Activated CD4-positive, alpha-beta memory T cell treated with anti-CD3 and anti-CD28 coated beads for 36 hours (primary cell): ENCODE measurements around the gene UBN1. TPM values are rescaled to one million over a fixed set of nuclear protein-coding genes. Genes with fewer than 3 reads are reported as not detected.
"Not testable (repeated sequence)": the region's sequence is repeated elsewhere in the genome, so short reads cannot be mapped to it uniquely, and the experiment has no call there.

Source experiments
- CTCF ChIA-PET: fragments of 350-600 bp; sonication (Branson Sonifier 250); formaldehyde crosslinking; loops from one replicate; lab custom pipeline; 2021; ENCODE audit warnings: antibody characterized with exemption, inconsistent platforms; lab: Charles Lee
- POLR2A ChIA-PET: fragments of 350-600 bp; sonication (Branson Sonifier 250); formaldehyde crosslinking; loops from one replicate; lab custom pipeline; 2021; ENCODE audit warnings: antibody characterized with exemption; lab: Charles Lee
- DNase-seq: peaks from one replicate; pipeline ENCODE4 v3.0.0-alpha.2; 2020
- H3K27ac Mint-ChIP-seq: one replicate; pipeline ENCODE4 v1.8.0; 2021; ENCODE audit warnings: mixed read lengths
- H3K27me3 Mint-ChIP-seq: one replicate; pipeline ENCODE4 v1.8.0; 2021; ENCODE audit warnings: mixed read lengths
- H3K36me3 Mint-ChIP-seq: one replicate; pipeline ENCODE4 v1.8.0; 2021; ENCODE audit warnings: mixed read lengths
- H3K4me1 Mint-ChIP-seq: one replicate; pipeline ENCODE4 v1.8.0; 2021; ENCODE audit warnings: low read depth, mixed read lengths
- H3K4me3 Mint-ChIP-seq: one replicate; pipeline ENCODE4 v1.8.0; 2021; ENCODE audit warnings: mild to moderate bottlenecking, mixed read lengths
- H3K9me3 Mint-ChIP-seq: one replicate; pipeline ENCODE4 v1.8.0; 2021; ENCODE audit warnings: mixed read lengths
- intact Hi-C: fragments of 100-400 bp; cut with micrococcal nuclease; formaldehyde crosslinking; loops from one replicate; pipeline ENCODE4 v1.15.1; 2023
- total RNA-seq, 2 experiments: library from RNA; stranded (reverse); gene quantifications; one replicate each; pipeline ENCODE4 v1.2.3, GENCODE V29; 2021

Gene UBN1
- total RNA-seq, 2 experiments from 2014 or later, result 24.4 TPM

GRCh38 chr16:4922721-4923342, 75.6 kb downstream of the UBN1 start:
- Mint-ChIP-seq H3K36me3 (peaks cover 4% of the 10 kb centered on the region), H3K27me3 (peaks cover 2% of the 10 kb centered on the region), H3K9me3 (peaks cover 20% of the 10 kb centered on the region), H3K4me1 (no peaks in the 10 kb centered on the region), H3K27ac (no peak overlapping the region), H3K4me3 (no peak overlapping the region)
- ChIA-PET CTCF (no interaction called here), POLR2A (no interaction called here)
- intact Hi-C loops, result no loop called here
- no peak for DNase-seq

- intact Hi-C loops, result no loop called here
- ChIA-PET POLR2A (no interaction called here), CTCF (no interaction called here)
- Mint-ChIP-seq H3K4me3 (no peak overlapping the region), H3K27ac (no peak overlapping the region), H3K27me3 (peaks cover 2% of the 10 kb centered on the region), H3K36me3 (peaks cover 4% of the 10 kb centered on the region), H3K4me1 (no peaks in the 10 kb centered on the region), H3K9me3 (peaks cover 20% of the 10 kb centered on the region)
- no peak for DNase-seq
These were observed 76.6 kb downstream of the UBN1 start for GRCh38 chr16:4923853-4924252.

- intact Hi-C loops, result no loop called here
- CTCF ChIA-PET, result no interaction called here
- POLR2A ChIA-PET, result no interaction called here
- no peak for DNase-seq
- H3K4me3 Mint-ChIP-seq, result no peak overlapping the region
- H3K9me3 Mint-ChIP-seq, result peaks cover 20% of the 10 kb centered on the region
- no peaks in the 10 kb centered on the region for H3K4me1 Mint-ChIP-seq
- H3K27ac Mint-ChIP-seq, result no peak overlapping the region
- H3K27me3 Mint-ChIP-seq, result peaks cover 2% of the 10 kb centered on the region
- peaks cover 4% of the 10 kb centered on the region for H3K36me3 Mint-ChIP-seq
These were observed 77.5 kb downstream of the UBN1 start for GRCh38 chr16:4924593-4925292.

- intact Hi-C loops, result no loop called here
- H3K9me3 Mint-ChIP-seq, result peaks cover 20% of the 10 kb centered on the region
- H3K4me3 Mint-ChIP-seq, result no peak overlapping the region
- peaks cover 2% of the 10 kb centered on the region for H3K27me3 Mint-ChIP-seq
- ChIA-PET CTCF (no interaction called here), POLR2A (no interaction called here)
- DNase-seq, result no peak
- H3K4me1 Mint-ChIP-seq, result no peaks in the 10 kb centered on the region
- H3K27ac Mint-ChIP-seq, result no peak overlapping the region
- peaks cover 4% of the 10 kb centered on the region for H3K36me3 Mint-ChIP-seq
These were observed 78.0 kb downstream of the UBN1 start for GRCh38 chr16:4925293-4925607.

- Mint-ChIP-seq H3K4me1 (no peaks in the 10 kb centered on the region), H3K4me3 (no peak overlapping the region), H3K27ac (no peak overlapping the region), H3K9me3 (peaks cover 20% of the 10 kb centered on the region), H3K36me3 (peaks cover 4% of the 10 kb centered on the region), H3K27me3 (peaks cover 2% of the 10 kb centered on the region)
- DNase-seq, result no peak
- intact Hi-C loops, result no loop called here
- CTCF ChIA-PET, result no interaction called here
- POLR2A ChIA-PET, result no interaction called here
These were observed 78.5 kb downstream of the UBN1 start for GRCh38 chr16:4925791-4926190.

GRCh38 chr16:4926928-4927327, 79.6 kb downstream of the UBN1 start:
- intact Hi-C loops, result no loop called here
- ChIA-PET CTCF (no interaction called here), POLR2A (no interaction called here)
- Mint-ChIP-seq H3K9me3 (peaks cover 20% of the 10 kb centered on the region), H3K4me3 (no peak overlapping the region), H3K4me1 (no peaks in the 10 kb centered on the region), H3K27me3 (peaks cover 2% of the 10 kb centered on the region), H3K27ac (no peak overlapping the region), H3K36me3 (peaks cover 4% of the 10 kb centered on the region)
- no peak for DNase-seq

GRCh38 chr16:4927661-4928060, 80.4 kb downstream of the UBN1 start:
- no peak overlapping the region for H3K4me3 Mint-ChIP-seq
- intact Hi-C loops, result no loop called here

GRCh38 chr16:4928227-4928626, 80.9 kb downstream of the UBN1 start:
- ChIA-PET POLR2A (no interaction called here), CTCF (interaction anchor here (0.6 kb wide), 1 partner anchor 17 kb away, joined by 3 read pairs; no protein-coding TSS in a partner anchor)
- H3K27ac Mint-ChIP-seq, result no peak overlapping the region
- peaks cover 20% of the 10 kb centered on the region for H3K9me3 Mint-ChIP-seq
- intact Hi-C loops, result no loop called here
- peaks cover 2% of the 10 kb centered on the region for H3K27me3 Mint-ChIP-seq
- peaks cover 4% of the 10 kb centered on the region for H3K36me3 Mint-ChIP-seq
- H3K4me1 Mint-ChIP-seq, result no peaks in the 10 kb centered on the region
- H3K4me3 Mint-ChIP-seq, result no peak overlapping the region
- no peak for DNase-seq

More at GRCh38 chr16:4927661-4928060, 80.4 kb downstream of the UBN1 start:
- Mint-ChIP-seq H3K4me1 (no peaks in the 10 kb centered on the region), H3K27ac (no peak overlapping the region), H3K9me3 (peaks cover 20% of the 10 kb centered on the region), H3K36me3 (peaks cover 4% of the 10 kb centered on the region), H3K27me3 (peaks cover 2% of the 10 kb centered on the region)
- no peak for DNase-seq
- ChIA-PET CTCF (interaction anchor here (0.5 to 0.6 kb wide), 2 partner anchors 16 to 1924 kb away, joined by 3 read pairs; no protein-coding TSS in a partner anchor), POLR2A (no interaction called here)

- DNase-seq, H3K4me1 Mint-ChIP-seq, CTCF ChIA-PET, H3K27ac Mint-ChIP-seq, H3K4me3 Mint-ChIP-seq, POLR2A ChIA-PET, H3K36me3 Mint-ChIP-seq, H3K27me3 Mint-ChIP-seq, intact Hi-C loops: not testable (repeated sequence)
- H3K9me3 Mint-ChIP-seq, result peaks cover 20% of the 10 kb centered on the region
These were observed 82.3 kb downstream of the UBN1 start for GRCh38 chr16:4929619-4930018.

GRCh38 chr16:4931381-4931780, 84.1 kb downstream of the UBN1 start:
- DNase-seq, result no peak
- Mint-ChIP-seq H3K27ac (no peak overlapping the region), H3K4me3 (no peak overlapping the region), H3K27me3 (peaks cover 12% of the 10 kb centered on the region), H3K4me1 (peaks cover under 1% of the 10 kb centered on the region), H3K36me3 (peaks cover 4% of the 10 kb centered on the region), H3K9me3 (peaks cover 11% of the 10 kb centered on the region)
- intact Hi-C loops, result no loop called here
- ChIA-PET POLR2A (no interaction called here), CTCF (no interaction called here)

Other genes starting within 250 kb of the UBN1 start
- gene UBALD1, start 232.6 kb upstream of the UBN1 start, total RNA-seq, result 10 to 100 TPM; 13.4 to 13.5 TPM
- 10 to 100 TPM; 72.7 to 73.2 TPM for gene MGRN1, start 222.7 kb upstream of the UBN1 start, total RNA-seq
- 10 to 100 TPM; 22.2 to 23.6 TPM for gene NUDT16L1, start 153.9 kb upstream of the UBN1 start, total RNA-seq
- 10 to 100 TPM; 11.7 to 13.3 TPM for gene ANKS3, start 113.2 kb upstream of the UBN1 start, total RNA-seq
- gene DNAAF8, start 112.9 kb upstream of the UBN1 start, total RNA-seq, result under 1 TPM in 1 of 2 experiments, not detected in 1; 0.31 TPM
- gene ZNF500, start 80.3 kb upstream of the UBN1 start, total RNA-seq, result 10 to 100 TPM; 11.3 to 11.4 TPM
- gene SEPTIN12, start 59.1 kb upstream of the UBN1 start, total RNA-seq, result not detected
- gene SMIM22, start 52.1 kb upstream of the UBN1 start, total RNA-seq, result not detected
- gene ROGDI, start 44.8 kb upstream of the UBN1 start, total RNA-seq, result 1 to 10 TPM; 6.2 to 6.3 TPM
- 10 to 100 TPM; 71.6 to 73.3 TPM for gene GLYR1, start 193 bp upstream of the UBN1 start, total RNA-seq
- under 1 TPM in 1 of 2 experiments, not detected in 1; 0.05 TPM for gene PPL, start 89.7 kb downstream of the UBN1 start, total RNA-seq
- gene SEC14L5, start 110.8 kb downstream of the UBN1 start, total RNA-seq, result under 1 TPM in 1 of 2 experiments, not detected in 1; 0.07 TPM
- gene NAGPA, start 186.5 kb downstream of the UBN1 start, total RNA-seq, result 1 to 10 TPM; 7.6 to 7.8 TPM
- gene C16orf89, start 218.5 kb downstream of the UBN1 start, total RNA-seq, result not detected
- 10 to 100 TPM; 12.8 to 14.1 TPM for gene ALG1, start 224.4 kb downstream of the UBN1 start, total RNA-seq